Ovary (tissue), 9 donors: ENCODE results near the gene APAF1. TPM values are rescaled to one million over a fixed set of nuclear protein-coding genes. Genes with fewer than 3 reads are reported as not detected.
"Not testable (repeated sequence)": the region's sequence is repeated elsewhere in the genome, so short reads cannot be mapped to it uniquely, and the experiment has no call there.

Experiments
- DNase-seq, 5 donors: peaks; one replicate each; pipeline ENCODE4 v3.0.0-alpha.2; 2019 to 2020
- H3K27ac ChIP-seq, 2 donors: fragments of 200-600 bp; one replicate each; pipeline versions ENCODE4 v1.5.1 to v1.8.0; 2019 to 2022
- H3K27me3 ChIP-seq: fragments of 200-600 bp; one replicate; pipeline ENCODE4 v1.8.0; 2022
- H3K36me3 ChIP-seq: fragments of 200-600 bp; sonication (generic); one replicate; pipeline ENCODE4 v1.5.1; 2019
- H3K4me1 ChIP-seq: one replicate; pipeline ENCODE4 v1.8.1; 2013; ENCODE audit warnings: mild to moderate bottlenecking, moderate library complexity; ENCODE audit not compliant: insufficient read depth
- H3K4me3 ChIP-seq: fragments of 200-600 bp; sonication (generic); one replicate; pipeline ENCODE4 v1.5.1; 2017
- H3K9me3 ChIP-seq, 2 donors: fragments of 200-600 bp in 1 of 2; sonication (generic) in 1 of 2; one replicate each; pipeline versions ENCODE4 v1.5.1 to v1.8.1; 2013 to 2019; ENCODE audit warnings: mild to moderate bottlenecking in 1 of 2, moderate library complexity in 1 of 2
- CTCF ChIP-seq, 3 donors: fragments of 450-650 bp in 2 of 3; fragments of 200-600 bp in 1 of 3; IDR thresholded peaks; one replicate each; pipeline versions ENCODE4 v1.5.1 to v1.8.0; 2016 to 2022; ENCODE audit warnings: antibody characterized with exemption in 3 of 3, mild to moderate bottlenecking in 1 of 3
- EP300 ChIP-seq: sonication (generic); formaldehyde crosslinking; IDR thresholded peaks from one replicate; pipeline ENCODE4 v1.6.1; 2017; ENCODE audit warnings: antibody characterized with exemption
- POLR2A ChIP-seq: fragments of 450-650 bp; IDR thresholded peaks from one replicate; pipeline ENCODE4 v1.6.1; 2017; ENCODE audit warnings: antibody characterized with exemption, mild to moderate bottlenecking, moderate library complexity
- WGBS, 3 donors: extraction: QIAGEN DNeasy Blood & Tissue Kit in 1 of 3; methylation state at CpG; one replicate each; pipeline versions ENCODE4 v1.1.5 to v1.1.7; 2013 to 2017; 5-methylcytosine and 5-hydroxymethylcytosine counted together
- intact Hi-C, 4 donors: fragments of 100-400 bp; cut with DNase I; formaldehyde crosslinking; loops; one replicate each; pipeline versions ENCODE4 v1.11.0 to v1.15.1; 2022 to 2023
- polyA plus RNA-seq, 2 donors: library from polyadenylated mRNA; stranded (reverse); fragments of 200-250 nt in 1 of 2; fragments of 350-450 nt in 1 of 2; fragmentation: Illumina TruSeq in 1 of 2; extraction: RNeasy Lipid Tissue Mini Kit (QIAGEN cat#74804) in 1 of 2; gene quantifications; one replicate each; pipeline ENCODE4 v1.2.3, GENCODE V29; 2013 to 2014
- total RNA-seq, 7 donors: library from RNA; depleted of rRNA in 2 of 7; stranded (reverse); fragments of >200 nt in 2 of 7; fragmentation: NEBNext Ultra II Directional in 3 of 7; extraction: Animal tissue kit (Norgen Biotek cat#: 25700) in 3 of 7; gene quantifications; one replicate each; pipeline versions ENCODE4 v1.1.0 to v1.2.4, GENCODE V29; 2016 to 2023
- donor health status: DM: no; HTN: no; CAD: no; lungs with moderate emphysema.
- donor health status: DM: no; HTN: no; CAD: no.
- donor health status: Bipolar disorder and iron deficiency.
- donor health status: DM: yes; HTN: yes; CAD: no.
- donor health status: DM: no; HTN: no; CAD: no.
- donor health status: DM: yes; HTN: yes; CAD: no.

APAF1 gene
- total and polyA plus RNA-seq, 9 donors = 9.4 to 17.1 (median 11.9) TPM

DNA sequence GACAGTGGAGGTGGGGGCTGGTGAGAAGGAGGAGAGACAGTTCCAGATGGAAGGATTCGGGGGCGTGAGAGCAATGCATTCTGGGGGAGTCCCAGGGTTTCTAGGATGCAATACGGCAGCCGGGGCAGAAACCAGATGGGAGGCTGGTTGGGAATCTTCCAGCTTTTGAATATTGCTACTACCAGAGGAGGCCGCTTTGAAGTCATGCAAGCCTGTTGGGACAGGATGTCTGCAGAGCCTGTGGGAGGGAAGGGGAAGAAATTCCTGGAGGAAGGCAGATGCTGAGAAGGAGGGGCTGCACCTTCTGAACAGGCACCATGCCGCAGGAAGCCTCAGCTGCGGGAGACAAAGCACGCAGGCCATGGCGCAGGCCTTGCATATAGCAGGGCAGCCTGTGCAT lies 105.4 kb downstream of the APAF1 start:
- no peaks in the 10 kb centered on the region for H3K36me3 ChIP-seq
- DNase-seq = peak in 1 of 5 donors; percentile 13
- no peaks in the 10 kb centered on the region for H3K4me1 ChIP-seq
- no peak overlapping the region for H3K27ac ChIP-seq
- no peaks in the 10 kb centered on the region for H3K9me3 ChIP-seq
- TF ChIP-seq POLR2A (no peak), EP300 (no peak), CTCF (IDR thresholded peaks at IDR 0.05) (no peak)
- intact Hi-C loops = no loop called here
- no peaks in the 10 kb centered on the region for H3K27me3 ChIP-seq
- WGBS, 3 donors = 34 to 45% (median 36%) methylated on average over 9 of the region's 9 CpGs
- no peak overlapping the region for H3K4me3 ChIP-seq

DNA sequence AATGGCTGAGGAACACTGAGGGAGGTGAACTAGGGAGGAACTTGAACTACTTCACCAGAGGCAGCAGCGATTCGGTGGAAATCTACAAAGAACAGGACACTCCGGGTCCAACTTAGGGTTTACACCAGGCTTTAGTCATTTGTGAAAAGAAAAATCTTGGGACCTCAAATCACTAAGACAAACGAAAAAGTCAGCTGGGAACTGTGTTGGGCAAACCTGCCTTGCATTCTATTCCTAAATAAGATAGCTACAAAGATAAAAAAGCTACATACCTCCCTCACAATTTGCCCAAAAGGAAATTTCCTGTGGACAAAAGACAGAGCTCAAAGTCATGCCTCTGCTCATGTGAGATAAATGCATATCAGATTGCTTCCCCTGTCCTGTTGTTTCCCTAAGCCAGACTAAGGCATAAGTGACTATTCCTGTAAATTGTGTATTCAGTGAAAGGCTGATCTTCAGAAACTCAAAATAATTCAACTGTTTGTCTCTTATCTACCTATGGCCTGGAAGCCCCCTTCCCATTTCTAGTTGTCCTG lies 106.6 kb downstream of the APAF1 start:
- no peak for TF ChIP-seq POLR2A
- no peak for TF ChIP-seq CTCF (IDR thresholded peaks at IDR 0.05)
- TF ChIP-seq EP300 = no peak
- intact Hi-C loops = no loop called here

DNA sequence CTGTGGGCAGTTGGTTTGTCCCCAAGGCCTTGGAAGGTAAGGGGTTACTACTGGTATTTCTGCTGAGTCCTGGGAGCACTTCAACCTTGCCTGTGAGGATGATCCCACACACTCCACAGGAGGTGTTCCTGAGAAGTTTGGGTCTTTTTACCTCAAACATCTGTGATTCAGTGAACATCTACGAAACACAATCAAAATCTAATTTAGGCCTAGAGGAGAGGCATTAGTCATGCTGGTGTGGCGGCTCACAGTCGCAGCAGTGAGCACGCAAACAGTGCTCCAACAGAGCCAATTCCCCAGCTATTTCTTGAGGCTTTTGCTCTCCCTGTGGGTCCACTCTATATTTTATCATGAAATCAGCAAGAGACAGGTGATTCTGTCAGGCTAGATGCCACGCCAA lies 107.6 kb downstream of the APAF1 start:
- Histone ChIP-seq H3K9me3 (no peaks in the 10 kb centered on the region), H3K4me1 (no peaks in the 10 kb centered on the region), H3K36me3 (no peaks in the 10 kb centered on the region), H3K4me3 (no peak overlapping the region), H3K27ac (no peak overlapping the region), H3K27me3 (no peaks in the 10 kb centered on the region)
- intact Hi-C loops = no loop called here
- 90% methylated on average over 5 of the region's 5 CpGs for WGBS, 3 donors
- TF ChIP-seq POLR2A (no peak), EP300 (no peak), CTCF (IDR thresholded peaks at IDR 0.05) (no peak)
- DNase-seq = no peak

More for the DNA sequence above, 106.6 kb downstream of the APAF1 start:
- Histone ChIP-seq H3K27ac (no peak overlapping the region), H3K36me3 (no peaks in the 10 kb centered on the region), H3K9me3 (no peaks in the 10 kb centered on the region), H3K27me3 (no peaks in the 10 kb centered on the region), H3K4me1 (no peaks in the 10 kb centered on the region), H3K4me3 (no peak overlapping the region)
- DNase-seq = no peak
- WGBS, 3 donors = 87 to 89% (median 87%) methylated on average over 4 of the region's 4 CpGs

GRCh38 chr12:98754095-98754494 lies 109.0 kb downstream of the APAF1 start:
- no peaks in the 10 kb centered on the region for H3K27me3 ChIP-seq
- no peak for TF ChIP-seq EP300
- no peak for TF ChIP-seq CTCF (IDR thresholded peaks at IDR 0.05)
- no peak for TF ChIP-seq POLR2A
- no peak for DNase-seq
- H3K4me3 ChIP-seq = no peak overlapping the region
- 67 to 80% (median 75%) methylated on average over 5 of the region's 5 CpGs for WGBS, 3 donors
- H3K9me3 ChIP-seq = no peaks in the 10 kb centered on the region
- no peaks in the 10 kb centered on the region for H3K4me1 ChIP-seq
- intact Hi-C loops = no loop called here
- H3K36me3 ChIP-seq = no peaks in the 10 kb centered on the region
- no peak overlapping the region for H3K27ac ChIP-seq

DNA sequence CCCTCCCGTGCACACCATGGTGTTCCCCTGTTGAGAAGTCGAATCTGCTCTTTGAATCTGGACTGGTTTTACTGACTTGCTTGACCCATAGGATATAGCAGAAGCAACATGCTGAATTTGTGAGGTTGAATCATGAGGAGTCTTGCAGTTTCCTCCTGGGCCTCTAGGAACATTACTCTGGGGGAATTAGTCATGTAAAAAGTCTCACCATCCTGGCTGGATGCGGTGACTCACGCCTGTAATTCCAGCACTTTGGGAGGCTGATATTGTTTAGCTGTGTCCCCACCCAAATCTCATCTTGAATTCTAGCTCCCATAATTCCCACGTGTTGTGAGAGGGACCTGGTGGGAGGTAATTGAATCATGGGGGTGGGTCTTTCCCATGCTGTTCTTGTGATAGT lies 110.8 kb downstream of the APAF1 start:
- H3K36me3 ChIP-seq, intact Hi-C loops, H3K27ac ChIP-seq, H3K4me3 ChIP-seq, H3K9me3 ChIP-seq, H3K27me3 ChIP-seq, DNase-seq, H3K4me1 ChIP-seq: not testable (repeated sequence)
- WGBS, 3 donors = 92 to 94% (median 93%) methylated on average over 5 of the region's 5 CpGs
